LoVo (cell line): ENCODE results near the gene PPP1R12B.
A peak's percentile ranks its signal among the peaks of the same experiment; 100 is the strongest.
"Not testable (repeated sequence)": the region's sequence is repeated elsewhere in the genome, so short reads cannot be mapped to it uniquely, and the experiment has no call there.

Experiments
- DNase-seq: peaks from one replicate; pipeline ENCODE4 v3.0.0-alpha.2; 2016; ENCODE audit warnings: low spot score

Gene PPP1R12B

DNA sequence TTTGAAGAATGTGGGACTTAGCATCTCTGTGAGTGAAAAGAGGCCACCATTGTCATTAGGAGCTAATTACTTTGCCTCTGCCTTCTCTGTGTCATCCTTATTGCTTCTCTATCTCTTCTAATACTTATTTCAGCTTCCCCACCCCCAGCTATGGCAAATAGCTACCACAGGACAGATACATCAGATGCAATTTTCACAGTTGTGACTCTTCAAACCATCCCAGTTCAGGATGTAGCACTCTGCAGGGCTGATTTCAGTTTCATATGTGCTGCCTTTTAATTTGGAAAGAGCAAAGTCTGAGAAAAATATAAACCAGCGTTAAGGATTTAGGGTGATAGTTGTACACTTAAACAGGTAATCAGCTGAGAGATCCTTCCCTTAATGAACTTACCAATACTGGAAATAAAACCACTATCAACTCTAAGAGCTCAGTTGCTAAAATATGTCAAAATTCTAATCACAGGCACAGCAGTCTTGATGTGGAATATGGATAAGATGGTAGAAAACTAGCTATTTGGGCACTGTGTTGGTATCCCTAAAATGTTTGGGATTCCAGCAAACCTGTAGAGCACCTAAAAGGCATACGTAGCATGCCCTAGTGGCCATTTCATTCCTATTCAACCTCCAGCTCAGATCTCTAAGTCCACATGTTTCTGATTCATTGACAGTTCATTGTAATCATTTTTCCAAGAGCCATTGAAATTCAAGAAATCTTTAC is 213.4 kb downstream of the PPP1R12B start:
- DNase-seq, result no peak

DNA sequence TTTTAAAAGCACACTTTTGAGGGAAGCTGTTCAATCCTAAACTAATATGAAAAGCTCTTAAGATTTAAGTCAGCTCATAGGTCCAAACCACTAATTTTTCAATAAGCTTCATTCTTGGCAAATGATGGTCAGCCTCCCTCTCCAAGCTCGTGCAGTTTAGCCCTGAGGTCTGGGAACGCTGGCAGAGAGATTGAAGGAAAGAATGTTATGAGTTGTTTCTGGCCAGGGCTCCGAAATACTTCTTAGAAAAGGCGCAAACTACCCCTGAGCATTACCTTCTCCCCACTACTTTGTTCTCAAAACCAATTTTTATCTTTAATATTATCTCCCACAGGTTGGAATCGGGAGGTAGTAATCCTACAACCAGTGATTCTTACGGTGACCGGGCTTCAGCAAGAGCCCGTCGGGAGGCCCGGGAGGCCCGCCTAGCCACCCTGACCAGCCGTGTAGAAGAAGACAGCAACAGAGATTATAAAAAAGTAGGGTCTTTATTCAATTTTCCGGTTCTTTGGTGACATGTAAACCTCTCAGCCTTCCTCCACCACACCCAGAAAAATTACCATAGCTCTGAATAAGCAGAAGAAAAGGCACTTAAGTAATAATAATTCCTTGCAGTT is 214.1 kb downstream of the PPP1R12B start:
- DNase-seq, result no peak

DNA sequence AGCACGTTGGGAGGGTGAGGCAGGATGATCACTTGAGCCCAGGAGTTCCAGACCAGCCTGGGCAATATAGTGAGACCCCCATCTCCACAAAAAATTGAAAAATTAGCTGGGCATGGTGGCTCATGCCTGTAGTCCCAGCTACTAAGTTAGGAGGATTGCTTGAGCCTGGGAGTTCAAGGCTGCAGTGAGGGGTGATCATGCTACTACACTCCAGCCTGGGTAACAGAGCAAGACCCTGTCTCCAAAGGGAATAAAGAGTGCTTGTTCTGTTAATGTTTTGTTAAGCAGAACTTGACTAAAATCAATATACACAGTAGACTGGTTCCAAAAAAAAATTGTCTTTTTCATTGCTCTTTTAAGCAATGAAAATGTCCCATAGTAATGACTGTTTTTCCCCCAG is 215.3 kb downstream of the PPP1R12B start:
- DNase-seq, result no peak

DNA sequence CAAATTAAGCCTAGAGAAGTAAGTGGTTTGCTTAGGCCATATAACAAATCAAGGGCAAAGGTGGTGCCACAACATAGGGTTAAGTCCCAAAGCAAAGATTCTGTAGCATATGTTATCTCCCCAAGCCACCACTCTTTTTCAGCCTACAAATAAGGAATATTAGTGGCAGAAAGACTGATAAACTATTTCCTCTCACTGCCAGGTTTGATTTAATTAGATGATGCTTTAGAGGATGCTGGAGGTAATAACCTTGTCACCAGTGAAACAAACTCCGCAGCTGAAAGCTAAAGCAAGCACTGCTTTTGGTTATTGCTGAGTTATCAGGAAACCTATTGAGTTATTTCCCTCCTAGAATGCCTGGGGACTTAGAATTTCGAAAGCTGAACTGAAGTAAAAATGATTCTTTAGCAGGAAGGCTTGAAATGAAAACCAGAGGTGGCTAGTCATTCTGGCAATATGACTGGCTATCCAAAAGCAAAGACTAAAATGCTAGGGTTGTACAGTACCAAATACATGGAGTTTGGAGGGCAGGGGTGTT is 216.5 kb downstream of the PPP1R12B start:
- DNase-seq, result no peak

DNA sequence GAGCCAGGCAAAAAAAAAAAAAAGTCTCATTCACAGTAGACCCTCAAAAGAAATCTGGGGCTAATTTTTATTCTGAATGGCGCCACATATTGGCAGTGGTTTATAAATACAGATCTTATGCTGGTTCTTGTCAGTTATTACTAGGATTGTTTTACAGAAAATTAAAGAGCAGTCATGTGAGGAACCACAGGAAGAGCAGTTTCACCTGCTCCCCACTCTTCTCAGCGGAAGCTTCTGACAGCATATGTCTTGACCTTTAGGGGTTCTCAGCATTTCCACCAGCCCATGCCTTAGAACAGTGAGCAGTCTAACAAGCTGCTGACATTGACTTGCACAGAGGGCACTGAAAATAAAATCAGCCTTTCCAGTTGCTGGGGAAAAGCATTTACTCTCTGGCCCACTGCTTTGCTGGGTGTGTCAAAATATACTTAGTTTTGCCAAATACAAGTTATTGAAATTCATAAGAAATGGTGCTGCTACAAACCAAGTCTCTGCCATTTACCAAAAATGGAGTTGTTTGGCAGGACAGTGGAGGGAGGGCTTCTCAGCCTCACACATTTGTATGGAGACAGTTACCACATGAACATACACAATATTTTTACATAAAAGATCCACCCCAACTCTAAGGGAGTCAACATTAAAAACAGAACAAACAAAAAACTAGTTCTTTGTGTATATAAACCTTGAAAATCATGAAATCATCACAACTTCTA is 217.5 kb downstream of the PPP1R12B start:
- DNase-seq, result no peak

DNA sequence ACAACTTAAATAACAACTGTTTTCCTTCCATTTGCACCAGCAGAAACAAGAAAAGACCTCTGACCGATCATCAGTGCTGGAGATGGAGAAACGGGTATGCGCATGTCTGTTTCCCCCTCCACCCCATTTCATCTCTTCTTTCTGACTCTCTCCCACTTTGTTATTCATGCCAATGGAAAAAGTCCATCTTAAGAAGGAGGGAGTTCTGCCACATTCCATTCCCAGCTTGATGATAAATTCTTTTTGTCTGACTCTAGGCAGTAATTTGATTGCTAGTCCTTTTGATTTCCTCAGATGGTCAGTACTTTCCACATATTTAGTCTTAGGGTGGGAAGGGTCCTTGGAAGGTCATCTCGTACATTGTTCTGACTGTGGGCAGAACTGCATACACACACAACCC is 219.2 kb downstream of the PPP1R12B start:
- DNase-seq, result no peak

DNA sequence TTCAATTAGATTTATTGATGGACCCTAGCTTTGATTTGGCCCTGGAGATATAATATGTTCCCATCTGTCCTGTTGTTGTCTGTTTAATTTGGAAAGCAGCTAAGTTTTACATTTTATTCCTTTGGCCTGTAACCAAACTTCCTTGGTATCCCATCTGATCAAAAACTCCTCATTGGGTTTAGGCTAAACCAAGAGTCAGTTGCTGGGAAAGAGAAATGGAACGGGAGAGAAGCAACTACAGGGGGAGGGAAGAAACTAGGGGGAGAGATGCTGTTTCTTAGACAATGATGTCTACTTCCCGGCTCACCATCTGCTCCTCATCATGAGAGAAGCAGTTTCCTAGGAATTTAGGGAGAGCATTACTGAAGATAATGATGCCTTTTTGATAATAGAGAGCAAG is 219.9 kb downstream of the PPP1R12B start:
- no peak for DNase-seq

DNA sequence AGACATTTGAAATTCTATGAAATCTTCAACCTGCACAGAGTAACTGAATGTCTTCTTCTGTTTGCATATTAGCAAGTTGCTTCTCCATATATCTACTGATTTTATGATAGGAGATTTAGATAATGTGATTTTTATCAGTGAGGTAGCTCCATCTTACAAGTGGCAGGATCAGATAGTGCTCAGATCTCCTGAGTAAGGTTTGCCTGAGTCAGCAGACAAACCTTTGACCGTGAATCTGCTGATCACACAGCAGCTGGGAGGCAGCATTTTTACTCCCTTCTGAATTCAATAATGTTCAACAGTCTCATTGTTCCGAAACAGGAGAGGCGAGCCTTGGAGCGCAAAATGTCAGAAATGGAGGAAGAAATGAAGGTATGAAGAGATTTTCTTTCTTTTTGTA is 220.3 kb downstream of the PPP1R12B start:
- DNase-seq, result no peak

DNA sequence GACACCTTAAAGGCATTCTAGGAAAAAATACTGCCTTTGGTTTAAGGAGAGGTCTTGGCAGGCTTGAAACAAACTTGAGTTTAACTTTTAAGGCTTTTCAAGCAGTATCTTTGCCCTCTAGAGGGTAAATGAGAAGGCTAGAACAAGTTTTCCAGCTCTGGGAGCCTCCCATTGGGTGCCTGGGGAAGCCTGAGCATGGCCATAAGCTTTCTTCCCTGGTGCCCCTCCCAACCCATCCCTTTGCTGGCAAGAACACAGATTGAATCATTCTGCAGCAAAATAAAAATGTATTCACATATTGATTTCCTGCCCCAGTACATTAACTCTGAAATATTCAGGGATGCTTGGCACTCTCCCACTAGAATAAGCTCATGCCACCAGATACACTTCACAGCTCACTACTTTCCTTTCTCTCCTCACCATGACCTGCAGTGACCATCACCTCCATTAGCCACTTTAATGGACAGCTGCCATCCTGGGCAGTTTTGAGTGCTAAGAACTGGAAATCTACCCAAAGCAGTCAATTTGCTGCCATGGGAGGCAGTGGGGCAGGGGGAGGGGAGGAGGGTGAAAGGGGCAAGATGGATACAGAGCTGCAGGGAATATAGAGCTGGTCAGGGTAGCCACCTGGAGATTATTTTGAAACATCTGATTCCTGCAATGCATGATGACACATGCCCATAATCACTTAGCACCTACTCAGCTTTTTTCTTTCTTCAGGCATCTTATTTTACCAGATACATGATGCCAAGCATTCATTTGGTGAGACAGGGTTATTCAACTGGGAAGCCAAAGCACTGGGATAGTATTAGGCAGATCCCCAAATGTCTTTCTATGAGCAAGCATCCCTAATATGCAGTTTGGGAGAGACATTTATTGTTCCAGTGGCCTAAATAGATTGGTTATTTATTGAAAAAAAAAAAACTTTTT is 221.2 kb downstream of the PPP1R12B start:
- no peak for DNase-seq

DNA sequence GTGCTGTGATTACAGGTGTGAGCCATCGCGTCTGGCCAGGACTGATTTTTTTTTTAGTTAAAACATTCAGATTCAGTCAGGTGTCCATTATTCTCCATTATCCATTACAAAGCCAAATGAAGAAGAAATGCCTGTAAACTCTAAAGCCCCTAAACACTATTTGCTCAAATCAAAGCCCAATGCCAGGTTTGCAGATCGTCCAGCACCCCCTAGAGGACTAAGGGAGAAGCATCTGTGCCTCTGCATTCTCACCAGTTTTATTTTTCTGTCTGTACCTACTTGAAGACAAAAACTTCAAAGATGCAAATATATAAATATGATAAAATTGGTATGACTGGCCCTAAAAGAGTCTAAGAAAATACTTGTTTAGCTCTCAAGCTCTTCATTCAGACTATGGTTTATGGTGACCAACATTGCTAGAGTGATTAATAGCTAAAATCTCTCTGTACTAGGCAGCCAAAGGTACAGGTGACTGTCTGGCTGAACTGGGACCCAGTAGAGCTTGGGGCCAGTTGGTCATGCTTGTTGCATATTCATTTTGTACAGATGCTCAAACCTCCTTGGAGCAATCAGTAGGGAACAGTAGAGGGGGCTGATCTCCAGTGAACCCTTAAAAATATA is 223.3 kb downstream of the PPP1R12B start:
- peak; percentile 33 for DNase-seq

DNA sequence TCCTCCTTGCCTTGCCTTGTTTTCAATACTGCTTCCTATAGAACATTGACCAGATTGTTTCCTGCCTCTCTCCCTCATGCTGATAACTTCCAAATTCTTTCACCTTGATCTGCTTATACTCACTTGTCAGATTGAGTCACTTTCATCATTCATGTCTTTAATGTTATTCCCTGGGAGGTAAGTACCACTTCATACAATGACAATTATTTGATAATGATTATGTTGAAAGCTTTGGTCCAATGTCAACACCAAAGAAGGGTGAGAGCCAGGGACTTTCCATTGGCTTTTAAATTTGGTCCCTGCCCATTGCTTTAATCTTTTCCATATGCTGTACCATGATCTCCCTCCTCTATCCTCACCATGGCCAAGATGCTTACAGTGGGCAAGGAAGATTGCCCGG is 224.4 kb downstream of the PPP1R12B start:
- DNase-seq, result no peak

DNA sequence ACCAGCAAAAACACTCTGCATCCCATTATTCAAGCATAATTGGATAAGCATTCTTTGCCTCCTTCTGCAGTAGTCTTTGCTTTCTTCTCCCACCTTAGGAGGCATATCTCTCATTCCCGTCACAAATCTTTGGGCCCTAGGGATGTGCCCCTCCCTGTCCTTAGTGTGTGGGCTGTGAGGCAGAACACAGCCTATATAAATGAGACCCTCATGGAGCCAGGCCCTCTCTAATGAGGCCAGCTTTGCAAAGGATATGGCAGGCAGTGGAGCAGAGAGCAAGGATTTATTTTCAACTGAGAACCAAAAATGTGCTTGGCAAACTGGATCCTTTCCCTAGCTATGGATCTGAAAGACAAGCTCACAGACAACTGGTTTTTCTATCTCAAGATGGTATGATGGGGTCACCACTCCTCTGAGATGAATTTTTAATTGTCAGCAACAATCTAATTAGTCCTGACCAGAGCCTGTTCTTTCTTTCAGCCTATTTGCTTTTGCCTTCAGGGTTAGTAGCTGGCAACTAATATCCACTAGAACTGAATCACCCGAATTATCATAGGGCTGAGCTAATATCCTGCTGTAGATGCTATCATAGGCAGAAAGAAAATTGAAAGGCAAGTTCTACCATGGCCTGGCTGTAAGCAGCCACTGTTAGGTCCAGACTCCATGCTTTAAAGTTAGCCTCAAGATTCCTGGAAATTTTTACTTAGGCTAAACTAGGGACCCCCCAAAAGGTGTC is 227.6 kb downstream of the PPP1R12B start:
- DNase-seq, result no peak

DNA sequence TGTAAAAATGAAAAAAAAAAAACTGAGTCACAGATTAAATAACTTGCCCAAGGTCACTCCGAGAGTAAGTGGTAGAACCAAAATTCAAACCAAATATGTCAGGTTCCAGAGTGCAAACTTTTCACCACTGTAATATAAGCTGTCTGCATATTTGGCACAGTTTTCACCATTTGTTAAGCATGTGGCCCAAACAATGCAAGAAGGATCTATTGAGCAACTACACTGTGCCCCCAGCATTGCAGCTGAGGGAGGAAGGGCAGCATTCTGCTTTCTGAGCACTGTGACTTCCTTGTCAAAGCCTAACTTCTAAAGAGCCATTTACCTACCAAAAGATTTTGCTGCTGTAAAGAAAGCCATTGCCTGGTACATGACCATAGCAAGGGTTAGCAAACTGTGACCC is 228.3 kb downstream of the PPP1R12B start:
- no peak for DNase-seq

DNA sequence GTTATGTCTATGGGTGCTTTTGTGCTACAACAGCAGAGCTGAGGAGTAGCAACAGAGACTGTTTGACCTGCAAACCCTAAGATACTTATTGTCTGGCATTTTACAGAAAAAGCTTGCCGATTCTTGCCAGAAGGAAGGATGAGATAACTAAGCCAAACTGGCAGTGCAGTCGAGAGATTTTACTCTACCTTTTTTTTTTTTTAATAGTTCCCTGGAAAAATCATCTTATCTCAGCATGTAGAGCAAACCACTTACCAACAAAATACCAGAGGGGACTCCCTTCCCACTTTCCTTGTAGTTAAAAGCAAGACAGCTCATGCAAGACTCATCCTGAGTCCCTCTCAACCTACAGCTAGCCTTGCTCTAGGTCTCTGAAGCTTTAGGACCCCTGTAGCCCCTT is 228.9 kb downstream of the PPP1R12B start:
- DNase-seq, result no peak

DNA sequence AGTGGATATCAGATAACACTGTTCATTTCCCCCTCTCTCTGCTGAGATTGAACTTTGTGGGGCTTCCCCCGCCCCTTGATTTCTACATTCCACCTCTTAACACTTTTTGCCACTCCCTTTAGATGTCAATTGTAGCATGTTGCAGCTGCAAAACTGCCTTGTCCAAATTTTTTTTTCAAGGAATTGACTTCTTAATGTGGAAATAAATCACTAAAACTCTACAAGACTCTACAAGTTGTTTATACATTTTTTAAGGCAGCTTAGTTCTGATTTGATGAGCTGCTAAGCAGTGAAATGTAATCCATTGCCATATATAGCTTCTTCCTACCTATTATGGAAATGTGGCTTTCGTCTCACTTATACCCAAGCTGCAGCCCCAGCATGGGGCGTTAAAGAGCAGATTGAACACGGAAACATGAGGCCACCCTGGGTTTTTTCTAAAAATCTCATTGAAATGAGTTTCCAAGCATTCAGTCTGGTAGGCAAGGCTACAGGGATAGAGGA is 229.6 kb downstream of the PPP1R12B start:
- no peak for DNase-seq

DNA sequence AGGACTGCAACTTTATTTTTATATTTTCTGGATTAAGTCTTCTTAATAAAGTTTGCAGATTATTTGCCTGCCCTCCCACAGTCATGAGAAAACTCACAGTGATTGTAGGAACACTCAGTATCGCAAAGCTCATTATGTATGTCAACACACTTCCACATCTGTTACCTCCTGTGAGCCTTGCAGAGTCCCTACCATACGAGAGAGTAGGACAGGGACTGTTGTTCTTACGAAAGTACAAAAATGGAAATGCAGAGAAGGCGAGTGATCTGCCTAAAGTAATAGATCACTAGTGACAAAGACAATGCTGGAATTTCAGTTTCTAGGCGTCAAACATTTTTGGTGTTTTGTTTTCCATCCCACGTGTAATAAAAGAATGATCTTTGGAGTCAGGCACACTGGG is 230.1 kb downstream of the PPP1R12B start:
- DNase-seq, result no peak

DNA sequence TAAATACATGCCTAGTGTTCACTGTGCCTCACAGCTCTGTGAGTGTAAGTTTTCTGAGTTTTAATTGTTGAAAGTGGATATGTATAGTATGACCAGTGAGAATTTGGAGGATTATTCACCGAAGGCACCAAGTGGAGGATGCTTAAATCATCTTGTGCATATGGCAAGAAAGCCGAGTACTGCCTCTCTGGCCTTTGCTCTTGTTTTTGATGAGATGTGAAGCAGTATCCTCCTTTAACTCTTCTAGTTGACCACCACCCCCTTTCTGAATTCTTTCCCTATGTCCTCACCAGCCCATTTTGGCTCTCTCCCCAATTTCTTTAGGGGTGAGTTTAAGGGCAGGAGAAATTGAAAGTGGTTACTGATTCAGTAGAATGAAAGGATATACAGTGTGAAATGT is 231.3 kb downstream of the PPP1R12B start:
- no peak for DNase-seq

DNA sequence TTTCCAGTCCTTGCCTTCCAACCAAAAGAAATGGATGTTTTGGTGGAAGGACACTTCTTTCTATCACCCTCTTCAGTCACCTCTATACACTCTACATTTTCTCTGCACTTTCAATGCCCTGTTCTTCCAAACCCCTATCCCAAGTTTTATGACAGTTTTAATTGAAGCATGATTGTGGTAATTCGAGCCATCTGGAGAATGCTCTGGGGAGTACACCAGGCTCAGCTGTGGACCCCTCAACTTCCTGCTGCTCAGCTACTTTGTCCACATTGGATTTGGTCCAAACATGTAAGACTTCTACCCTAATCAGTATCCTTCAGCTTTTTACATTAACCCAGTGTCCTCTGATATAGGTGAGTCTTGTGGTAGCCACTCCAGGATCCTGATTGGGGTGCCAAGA is 232.1 kb downstream of the PPP1R12B start:
- no peak for DNase-seq

DNA sequence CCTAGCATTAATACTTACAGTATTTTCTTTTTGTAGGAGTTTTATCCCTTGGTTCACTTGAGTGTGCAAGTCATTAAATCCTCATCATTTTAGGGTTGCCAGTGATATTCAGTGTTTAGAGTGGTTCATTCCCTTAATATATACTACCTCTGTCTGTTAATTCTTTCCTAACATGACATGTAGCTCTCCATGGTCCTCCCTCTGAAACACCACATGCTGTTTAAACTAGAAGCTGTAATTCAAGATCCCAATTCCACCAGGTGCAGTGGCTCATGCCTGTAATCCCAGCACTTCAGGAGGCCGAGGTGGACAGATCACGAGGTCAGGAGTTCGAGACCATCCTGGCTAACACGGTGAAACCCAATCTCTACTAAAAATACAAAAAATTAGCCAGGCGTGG is 233.9 kb downstream of the PPP1R12B start:
- not testable (repeated sequence) for DNase-seq

DNA sequence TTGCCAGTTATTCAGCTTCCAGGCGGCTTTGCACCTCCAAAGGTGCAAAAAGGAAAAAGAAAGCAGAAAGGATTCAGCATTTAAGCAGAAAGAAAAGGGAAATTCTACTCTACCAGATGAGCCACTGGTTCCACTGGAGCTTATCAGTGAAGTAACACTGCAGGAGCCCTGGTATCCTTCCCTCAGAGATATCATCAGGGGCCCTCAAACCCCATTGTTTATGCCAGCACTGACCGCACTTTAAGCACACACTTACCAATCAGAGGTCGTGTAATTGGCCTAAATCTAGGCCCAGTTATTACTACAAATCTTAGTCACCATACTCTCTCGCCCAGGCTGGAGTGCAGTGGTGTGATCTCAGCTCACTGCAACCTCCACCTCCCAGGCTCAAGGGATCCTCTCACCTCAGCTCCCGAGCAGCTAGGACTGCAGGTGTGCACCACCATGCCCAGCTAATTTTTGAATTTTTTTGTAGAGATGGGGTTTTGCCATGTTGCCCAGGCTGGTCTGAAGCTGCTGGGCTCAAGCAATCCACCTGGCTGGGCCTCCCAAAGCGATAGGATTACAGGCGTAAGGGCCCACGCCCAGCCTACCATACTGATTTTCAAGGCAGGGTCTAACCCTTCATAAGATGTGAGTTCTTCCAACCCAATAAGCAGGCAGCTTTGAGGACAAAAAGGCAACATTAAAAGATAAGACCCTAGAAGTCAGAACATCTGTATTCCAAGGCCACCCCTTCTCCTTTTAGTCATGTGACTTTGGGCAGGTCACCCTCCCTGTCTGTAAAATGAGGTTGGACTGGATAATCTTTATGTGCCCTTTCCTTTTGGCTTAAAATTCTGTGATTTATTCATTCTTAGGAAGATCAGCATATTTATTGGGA is 236.4 kb downstream of the PPP1R12B start:
- DNase-seq, result no peak
